Left forelimb (tissue), 1 donor: ENCODE results near the gene RIC8B.
A peak's percentile ranks its signal among the peaks of the same experiment; 100 is the strongest.
"Not testable (repeated sequence)": the region's sequence is repeated elsewhere in the genome, so short reads cannot be mapped to it uniquely, and the experiment has no call there.

Experiments
- DNase-seq: peaks from one replicate; pipeline ENCODE4 v3.0.0-alpha.2; 2018; ENCODE audit warnings: low spot score

RIC8B gene, protein sequence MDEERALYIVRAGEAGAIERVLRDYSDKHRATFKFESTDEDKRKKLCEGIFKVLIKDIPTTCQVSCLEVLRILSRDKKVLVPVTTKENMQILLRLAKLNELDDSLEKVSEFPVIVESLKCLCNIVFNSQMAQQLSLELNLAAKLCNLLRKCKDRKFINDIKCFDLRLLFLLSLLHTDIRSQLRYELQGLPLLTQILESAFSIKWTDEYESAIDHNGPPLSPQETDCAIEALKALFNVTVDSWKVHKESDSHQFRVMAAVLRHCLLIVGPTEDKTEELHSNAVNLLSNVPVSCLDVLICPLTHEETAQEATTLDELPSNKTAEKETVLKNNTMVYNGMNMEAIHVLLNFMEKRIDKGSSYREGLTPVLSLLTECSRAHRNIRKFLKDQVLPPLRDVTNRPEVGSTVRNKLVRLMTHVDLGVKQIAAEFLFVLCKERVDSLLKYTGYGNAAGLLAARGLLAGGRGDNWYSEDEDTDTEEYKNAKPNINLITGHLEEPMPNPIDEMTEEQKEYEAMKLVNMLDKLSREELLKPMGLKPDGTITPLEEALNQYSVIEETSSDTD

DNA sequence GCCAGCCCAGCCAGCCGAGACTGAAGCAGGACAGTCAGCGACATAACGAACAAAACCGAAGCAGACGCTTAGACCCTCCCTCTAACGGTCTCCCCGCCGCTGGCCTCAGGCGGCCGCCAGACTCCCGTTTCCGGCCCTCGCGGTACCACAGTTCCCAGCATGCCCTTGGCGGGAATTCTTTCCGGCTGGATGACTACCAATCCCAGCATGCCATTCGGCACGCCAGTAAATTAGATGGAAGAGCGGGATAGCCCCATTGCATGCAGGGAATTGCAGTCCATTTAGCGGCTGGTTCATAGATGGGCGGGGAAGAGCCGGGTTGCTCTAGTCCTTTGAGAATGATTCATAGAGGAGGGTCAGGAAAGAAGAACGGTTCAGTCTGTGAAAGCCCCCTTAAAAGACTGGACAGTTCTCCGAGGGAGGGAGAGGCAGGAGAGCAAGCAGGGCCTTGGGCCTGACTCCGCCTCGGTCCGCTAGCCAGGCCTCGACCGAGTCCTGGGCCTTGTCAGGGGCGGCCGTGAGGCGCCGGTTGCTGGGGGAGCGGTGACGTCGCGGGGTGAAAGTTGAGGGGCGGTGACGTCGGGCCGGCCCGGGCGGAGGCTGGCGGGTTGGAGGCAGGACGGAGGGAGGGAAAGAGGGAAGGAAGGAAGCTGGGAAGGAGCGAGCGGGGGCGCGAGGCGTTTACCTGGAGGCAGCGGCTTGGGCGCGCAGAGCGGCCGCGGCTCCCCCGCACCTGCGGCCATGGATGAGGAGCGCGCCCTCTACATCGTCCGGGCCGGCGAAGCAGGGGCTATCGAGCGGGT, at the start of gene RIC8B:
Gene RIC8B, plus strand, starts transcription at position 678 of the 803 bp plus-strand sequence. Its CDS starts 64 bp downstream, at position 742.
- peak; percentile 99 for DNase-seq

DNA sequence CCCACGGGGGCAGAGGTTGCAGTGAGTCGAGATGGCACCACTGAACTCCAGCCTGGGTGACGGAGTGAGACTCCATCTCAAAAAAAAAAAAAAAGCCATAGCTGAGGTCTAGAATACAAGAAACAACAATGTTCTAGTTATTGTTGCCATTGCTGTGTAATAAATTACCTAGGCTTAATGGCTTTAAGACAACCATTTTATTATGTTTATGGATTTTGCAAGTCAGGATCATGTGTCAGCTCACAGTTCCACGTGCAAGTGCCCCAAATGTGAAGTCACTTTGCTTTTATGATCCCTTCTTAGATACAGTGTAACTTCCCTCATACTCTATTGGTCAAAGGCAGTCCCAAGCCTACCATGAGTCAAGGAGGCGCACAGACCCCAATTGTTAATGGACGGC, 49.5 kb upstream of the RIC8B start:
- DNase-seq: no peak

DNA sequence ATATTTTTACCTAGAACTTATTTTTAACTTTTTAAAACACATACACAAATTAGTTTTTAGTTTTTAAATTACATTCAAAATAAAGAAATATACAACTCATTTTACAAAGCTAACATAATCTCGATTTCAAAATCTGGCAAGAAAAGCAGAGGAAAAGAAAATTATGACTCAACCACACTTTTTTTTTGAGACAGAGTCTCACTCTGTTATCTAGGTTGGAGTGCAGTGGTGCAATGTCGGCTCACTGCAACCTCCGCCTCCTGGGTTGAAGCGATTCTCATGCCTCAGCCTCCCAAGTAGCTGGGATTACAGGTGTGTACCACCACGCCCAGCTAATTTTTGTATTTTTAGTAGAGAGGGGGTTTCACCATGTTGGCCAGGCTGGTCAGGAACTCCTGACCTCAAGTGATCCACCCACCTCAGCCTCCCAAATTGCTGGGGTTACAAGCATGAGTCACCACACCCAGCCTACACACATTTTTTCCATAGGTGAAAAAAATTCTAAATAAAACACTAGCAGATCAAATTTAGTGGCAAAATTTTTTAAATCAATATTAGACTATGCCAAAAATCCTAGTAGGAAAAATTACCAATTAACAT, 47.8 kb upstream of the RIC8B start:
- DNase-seq: not testable (repeated sequence)

DNA sequence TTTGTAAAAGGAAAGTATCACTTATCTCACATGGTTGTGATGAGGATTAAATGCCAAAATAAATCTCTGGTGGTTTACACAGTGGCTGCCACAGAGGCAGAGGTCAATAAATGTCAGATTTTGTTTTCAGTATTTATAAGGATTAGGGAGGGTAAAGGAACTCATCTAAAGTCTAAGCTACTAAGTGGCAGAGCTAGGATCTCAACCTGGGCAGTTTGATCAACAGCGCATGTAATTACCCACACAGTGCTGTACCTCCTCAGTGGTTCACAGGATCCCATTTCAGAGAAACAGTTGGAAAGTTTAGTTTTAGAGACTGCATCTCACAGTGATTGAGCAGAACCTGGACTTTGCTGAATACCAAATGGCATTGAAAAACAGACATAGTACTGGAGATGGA, 44.9 kb upstream of the RIC8B start:
- no peak for DNase-seq

DNA sequence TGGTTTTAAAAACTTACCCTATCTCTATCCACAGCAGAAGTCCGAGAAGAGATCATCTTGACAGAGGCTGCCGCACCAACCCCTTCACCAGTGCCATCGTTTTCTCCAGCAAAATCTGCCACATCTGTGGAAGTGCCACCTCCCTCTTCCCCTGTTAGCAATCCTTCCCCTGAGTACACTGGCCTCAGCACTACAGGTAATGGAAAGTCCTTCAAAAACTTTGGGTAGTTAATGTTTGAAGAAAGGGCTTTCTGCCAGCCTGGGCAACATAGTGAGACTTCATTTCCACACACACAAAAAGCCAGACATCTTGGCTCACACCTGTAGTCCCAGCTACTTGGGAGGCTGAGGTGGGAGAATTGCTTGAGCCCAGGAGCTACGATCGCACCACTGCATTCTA, 41.6 kb upstream of the RIC8B start:
- no peak for DNase-seq

GRCh38 chr12:106733660-106734059, 40.8 kb upstream of the RIC8B start:
- no peak for DNase-seq

DNA sequence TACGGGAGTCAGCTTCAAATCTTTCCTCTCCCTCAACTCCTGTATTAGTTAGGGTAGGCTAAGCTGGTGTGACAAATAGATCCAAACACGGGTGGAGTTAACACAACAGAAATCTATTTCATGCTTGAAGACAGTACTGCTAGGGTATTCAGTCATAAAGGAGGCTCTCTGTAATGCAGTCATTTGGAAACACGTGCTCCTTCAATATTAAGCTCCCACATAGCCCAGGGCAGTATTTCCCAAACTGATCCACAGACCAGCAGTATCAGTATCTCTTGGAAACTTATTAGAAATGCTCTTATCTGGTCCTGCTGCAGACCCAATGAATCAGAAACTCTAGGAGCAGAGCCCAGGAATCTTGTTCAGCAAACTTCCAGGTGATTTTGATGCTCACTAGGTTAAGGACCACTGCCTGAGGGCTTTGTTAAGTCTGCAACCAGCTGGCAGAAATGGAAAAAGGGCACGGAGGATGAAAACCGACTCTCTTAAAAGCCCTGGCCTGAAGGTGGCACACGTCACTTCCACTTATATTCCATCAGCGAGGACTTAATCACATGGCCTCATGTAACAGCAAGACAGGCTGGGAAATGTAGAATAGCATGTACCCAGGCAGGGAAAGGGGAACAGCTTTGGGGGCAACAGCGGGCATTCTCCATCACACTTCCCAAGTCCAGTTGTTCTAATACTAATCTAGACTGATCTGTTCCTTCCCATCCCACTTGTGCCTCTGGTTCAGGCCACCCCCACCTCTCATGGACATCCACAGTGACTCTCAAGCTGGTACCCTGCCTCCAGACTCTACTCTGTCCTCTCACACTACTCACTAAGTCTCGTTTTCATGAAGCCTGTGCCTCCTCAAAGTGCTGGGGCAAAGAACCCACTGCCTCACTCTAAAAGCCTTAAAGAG, 38.2 kb upstream of the RIC8B start:
- no peak for DNase-seq

- DNase-seq: no peak
Observed at GRCh38 chr12:106739318-106739717, 35.2 kb upstream of the RIC8B start.

DNA sequence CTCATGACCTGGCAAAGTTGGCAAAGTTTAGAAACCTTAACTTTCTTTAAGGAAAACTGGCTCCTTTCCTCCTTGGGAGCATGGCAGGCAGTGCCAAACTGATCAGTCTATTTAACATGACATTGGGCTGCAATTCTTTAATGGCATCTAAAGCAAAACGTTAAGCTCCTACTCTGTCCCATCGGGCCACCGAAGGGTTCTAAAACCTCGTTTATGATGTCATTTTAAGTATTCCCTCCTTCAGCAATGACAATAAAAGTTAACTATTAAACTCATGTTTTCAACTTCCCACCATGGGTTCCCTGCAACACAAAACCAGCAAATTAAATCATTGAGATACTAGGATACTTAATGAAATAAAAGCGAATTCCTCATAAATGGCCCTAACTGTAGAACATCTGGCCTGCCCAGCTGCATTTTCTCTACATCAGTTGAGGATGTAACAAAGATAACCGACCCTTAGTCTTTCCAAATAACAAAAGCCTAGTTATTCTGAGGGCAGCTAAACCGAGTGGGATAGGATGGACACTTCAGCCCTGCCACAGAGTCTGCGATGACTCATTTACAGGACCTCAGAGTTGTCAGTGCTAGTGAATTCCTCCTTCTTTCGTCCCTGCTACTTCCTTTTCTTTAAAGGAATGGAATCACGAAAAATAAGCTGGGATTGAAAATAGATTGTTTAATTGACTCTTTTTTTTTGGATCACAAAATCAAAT, 34.5 kb upstream of the RIC8B start:
- DNase-seq: no peak

- DNase-seq: no peak
Observed at GRCh38 chr12:106740818-106741217, 33.7 kb upstream of the RIC8B start.

DNA sequence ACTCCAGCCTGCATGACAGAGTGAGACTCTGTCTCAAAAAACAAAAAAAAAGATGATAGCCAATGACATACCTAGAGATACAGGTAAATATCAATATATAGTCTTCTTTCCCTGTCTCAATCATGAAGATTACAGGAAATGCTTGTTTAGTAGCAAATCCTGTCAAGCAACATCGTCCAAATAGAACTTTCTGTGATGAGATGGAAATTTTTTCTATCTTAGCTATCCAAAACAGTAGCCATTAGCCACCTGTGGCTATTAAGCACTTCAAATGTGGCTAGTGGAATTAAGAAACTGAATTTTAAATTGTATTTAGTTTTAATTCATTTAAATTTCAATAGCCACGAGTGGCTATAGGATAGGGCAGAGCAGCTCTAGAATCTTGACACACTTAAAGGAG, 33.2 kb upstream of the RIC8B start:
- DNase-seq: no peak

DNA sequence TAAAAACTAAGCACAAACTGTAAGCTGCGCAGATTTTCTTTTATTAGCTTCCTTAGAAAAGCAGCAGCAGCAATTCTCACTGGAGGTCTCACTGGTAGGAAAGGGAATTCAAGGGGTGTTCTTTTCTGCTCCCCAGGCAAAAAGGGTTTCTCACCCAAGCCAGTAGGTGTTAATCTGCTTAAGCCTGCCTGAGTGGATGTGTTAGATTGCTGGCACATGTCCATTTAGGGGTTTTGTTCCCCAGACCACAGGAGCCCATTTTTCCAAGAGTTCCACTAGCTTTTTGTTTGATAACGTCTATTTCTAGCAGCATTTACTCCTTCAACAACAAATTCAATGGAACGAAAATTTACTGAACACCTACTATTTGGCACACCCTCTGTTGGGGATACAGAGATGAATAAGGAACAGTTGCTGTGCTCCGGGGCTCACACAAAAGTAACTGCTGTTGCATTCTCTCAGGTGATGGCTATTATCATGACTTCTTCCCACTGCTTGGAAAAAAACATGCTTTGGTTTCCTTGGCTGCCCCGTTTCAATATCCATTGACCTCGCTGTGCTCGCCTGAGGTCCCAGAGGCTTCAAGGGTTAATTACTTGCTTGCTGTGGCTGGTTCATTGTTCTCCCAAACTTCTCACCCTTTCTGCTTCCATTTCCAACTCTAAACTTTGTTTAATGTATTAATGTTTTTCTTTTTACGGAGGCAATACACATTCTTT, 31.1 kb upstream of the RIC8B start:
- no peak for DNase-seq

DNA sequence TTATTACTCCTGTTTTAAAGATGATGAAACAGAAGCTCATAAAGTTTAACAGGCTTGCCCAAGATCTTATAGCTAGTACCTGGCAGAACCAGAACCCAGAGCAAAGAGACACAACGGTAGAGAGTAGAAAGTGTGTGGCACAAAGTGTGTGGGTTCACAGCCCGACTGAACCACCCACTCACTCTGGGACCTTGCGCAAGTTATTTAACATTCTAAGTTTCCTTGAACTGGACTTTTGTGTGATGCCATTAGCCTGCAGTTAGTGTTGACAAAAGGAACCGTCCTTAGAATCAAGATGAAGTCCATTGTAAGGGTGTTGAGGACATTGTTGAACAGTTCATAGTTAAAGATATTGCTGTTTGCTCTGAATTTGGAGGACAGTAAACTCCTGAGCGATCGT, 29.9 kb upstream of the RIC8B start:
- no peak for DNase-seq

- DNase-seq: no peak
Observed at GRCh38 chr12:106745181-106745745, 29.2 kb upstream of the RIC8B start.

DNA sequence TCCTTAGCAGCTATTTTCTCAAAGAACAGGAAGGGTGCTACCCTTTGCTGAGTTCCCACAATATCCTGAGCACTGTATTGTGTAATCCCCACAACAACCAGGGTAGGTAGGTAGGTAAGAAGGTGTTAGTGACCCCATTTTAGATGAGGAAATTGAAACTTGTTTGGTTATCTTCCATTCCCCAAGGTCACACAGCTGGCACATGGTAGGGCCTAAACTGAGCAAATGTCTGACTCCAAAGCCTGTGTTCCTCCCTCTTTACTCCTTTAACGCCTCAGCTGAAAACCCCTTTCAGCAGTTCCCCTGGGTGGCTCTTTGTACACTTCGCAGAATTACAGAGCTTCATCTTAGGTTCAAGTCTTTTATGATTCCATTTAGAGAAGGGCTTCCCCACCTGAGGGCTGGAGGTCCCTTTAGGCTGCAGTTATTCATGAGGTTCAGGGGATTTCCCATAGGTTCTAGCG, 26.5 kb upstream of the RIC8B start:
- DNase-seq: no peak

DNA sequence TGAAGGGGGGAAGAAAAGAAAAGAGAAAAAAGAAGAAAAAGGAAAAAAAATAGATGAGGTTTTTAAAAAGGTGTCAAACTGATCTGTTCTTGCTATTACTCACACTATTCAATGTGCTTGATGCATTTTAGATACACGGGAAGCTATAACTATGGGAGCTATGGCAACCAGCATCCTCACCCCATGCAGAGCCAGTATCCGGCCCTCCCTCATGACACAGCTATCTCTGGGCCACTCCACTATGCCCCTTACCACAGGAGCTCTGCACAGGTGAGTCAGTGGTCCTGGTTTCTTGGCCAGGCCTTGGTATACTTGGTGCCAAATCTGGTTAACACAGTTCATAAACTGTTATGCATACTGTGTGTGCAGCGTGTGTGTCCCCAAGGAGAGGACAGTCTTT, 24.0 kb upstream of the RIC8B start:
- no peak for DNase-seq

GRCh38 chr12:106753526-106753925, 21.0 kb upstream of the RIC8B start:
- DNase-seq: no peak

GRCh38 chr12:106754331-106754730, 20.2 kb upstream of the RIC8B start:
- DNase-seq: no peak

- no peak for DNase-seq
Observed at GRCh38 chr12:106757623-106758348, 16.7 kb upstream of the RIC8B start.
